SH-SY5Y (cell line): ENCODE results near the gene RAB11FIP4.

Experiments
- GATA2 ChIP-seq: IDR thresholded peaks from 2 replicates; pipeline ENCODE4 v1.6.1; 2011; ENCODE audit warnings: mild to moderate bottlenecking, low read depth, low read length
- GATA3 ChIP-seq: IDR thresholded peaks from 2 replicates; pipeline ENCODE4 v1.6.1; 2011; ENCODE audit warnings: low read depth, mild to moderate bottlenecking, low read length, moderate library complexity

- TF ChIP-seq GATA3 (no peak), GATA2 (no peak)
Measured at GRCh38 chr17:31564883-31565301, 173.4 kb downstream of the RAB11FIP4 start.
